ENCODE results near the gene MYO5A. TPM values are rescaled to one million over a fixed set of nuclear protein-coding genes. Genes with fewer than 3 reads are reported as not detected.

The MYO5A gene
- total and polyA plus RNA-seq, 9 of the 15 experiments (the other 6 are each of a cell fraction or from before 2014, with no cell fraction given) = 0.03 to 0.82 (median 0.40) TPM

GRCh38 chr15:52445954-52446353 lies 82.7 kb downstream of the MYO5A start (continued):
- TF ChIP-seq CHD4 (IDR thresholded peaks at IDR 0.05; ENCODE audit: insufficient read depth, insufficient replicate concordance, low read depth, low read length, poor library complexity, severe bottlenecking) (no peak), NFIX (CRISPR knock-in tag; IDR thresholded peaks at IDR 0.05; ENCODE audit: low read depth) (no peak), EZH2 (IDR thresholded peaks at IDR 0.05; ENCODE audit: borderline replicate concordance, low read depth, low read length) (no peak)

- no peaks in the 10 kb centered on the region for H3K9me3 ChIP-seq (replicated peaks; ENCODE audit: control insufficient read depth, insufficient read depth, low read depth, low read length)
- H3K4me1 ChIP-seq (replicated peaks in 1 of 2; ENCODE audit: control insufficient read depth in 2 of 2, insufficient read depth in 2 of 2, low read length in 2 of 2) = no peaks in the 10 kb centered on the region
- POLR2A ChIA-PET = no interaction called here
- H3K27ac ChIP-seq (ENCODE audit: extremely low read depth, low read depth, low read length) = no peak overlapping the region
- no peak for FAIRE-seq
- intact Hi-C loops (cut with micrococcal nuclease) (no loop called here), in situ Hi-C loops (cut with MboI) (no loop called here)
- TF ChIP-seq PML (IDR thresholded peaks at IDR 0.05; ENCODE audit: low read length) (no peak), ZNF644 (tag; IDR thresholded peaks at IDR 0.05; ENCODE audit: low read depth) (no peak), STAT6 (CRISPR knock-in tag; IDR thresholded peaks at IDR 0.05) (no peak), ETV1 (tag; conservative IDR thresholded peaks at IDR 0.05; ENCODE audit: low read depth) (no peak), ARID1B (IDR thresholded peaks at IDR 0.05) (no peak), RNF2 (IDR thresholded peaks at IDR 0.05) (no peak), MXI1 (IDR thresholded peaks at IDR 0.05; ENCODE audit: low read depth, low read length) (no peak), SNRNP70 (optimal IDR thresholded peaks at IDR 0.05; ENCODE audit: low read depth, low read length) (no peak), PHF20 (IDR thresholded peaks at IDR 0.05; ENCODE audit: partially characterized antibody) (no peak), CBX1 (IDR thresholded peaks at IDR 0.05; ENCODE audit: low read depth) (no peak), NFIC (IDR thresholded peaks at IDR 0.05) (no peak), CSDE1 (IDR thresholded peaks at IDR 0.05) (no peak), POLR2B (IDR thresholded peaks at IDR 0.05; ENCODE audit: low read depth, partially characterized antibody) (no peak)
- H3K9me1 ChIP-seq (ENCODE audit: control insufficient read depth, insufficient read depth, low read length) = no peaks in the 10 kb centered on the region
- no peaks in the 10 kb centered on the region for H4K20me1 ChIP-seq (replicated peaks; ENCODE audit: control insufficient read depth, insufficient read depth, low read length)
- H3K27me3 ChIP-seq (ENCODE audit: control insufficient read depth in 2 of 2, insufficient read depth in 2 of 2, low read length in 2 of 2) = no peaks in the 10 kb centered on the region
- 3% methylated on average over 7 of the region's 7 CpGs for WGBS (ENCODE audit: insufficient coverage, low coverage, missing lambda C conversion rate)
- H3K4me3 ChIP-seq = no peak overlapping the region
- H2AFZ ChIP-seq (ENCODE audit: low read depth, low read length) = no peak overlapping the region; the same call in 1 of the 2 replicates
- CTCF ChIA-PET (ENCODE audit: low intra/inter-chr PET ratio) = no interaction called here
- H3K79me2 ChIP-seq (ENCODE audit: control insufficient read depth, insufficient read depth, low read length) = no peaks in the 10 kb centered on the region
- no TSS peak for BruUV-seq (replicated peaks)
- no peak for ATAC-seq
- no peak overlapping the region for H3K9ac ChIP-seq (ENCODE audit: insufficient read depth in 1 of 2, low read depth in 2 of 2, low read length in 2 of 2)
- H3K4me2 ChIP-seq (ENCODE audit: insufficient read depth, low read length) = no peak overlapping the region
- DNase-seq (ENCODE audit: extremely low read depth in 1 of 4, low spot score in 3 of 4) = no peak
- no peaks in the 10 kb centered on the region for H3K36me3 ChIP-seq (ENCODE audit: control insufficient read depth, insufficient read depth, low read length)
These were observed 83.1 kb downstream of the MYO5A start for GRCh38 chr15:52445553-52445952.

All from K562 (cell line).